HG03045 (cell line): ENCODE results near the gene TOMM20L.
A peak's percentile ranks its signal among the peaks of the same experiment; 100 is the strongest.
"Not testable (repeated sequence)": the region's sequence is repeated elsewhere in the genome, so short reads cannot be mapped to it uniquely, and the experiment has no call there.

Experiments used
- ATAC-seq: cut with Tn5 transposase; IDR thresholded peaks from one replicate; pipeline ENCODE4 v1.9.1; 2021; ENCODE audit warnings: mild to moderate bottlenecking, moderate library complexity; ENCODE audit not compliant: unreplicated experiment

Gene TOMM20L

DNA sequence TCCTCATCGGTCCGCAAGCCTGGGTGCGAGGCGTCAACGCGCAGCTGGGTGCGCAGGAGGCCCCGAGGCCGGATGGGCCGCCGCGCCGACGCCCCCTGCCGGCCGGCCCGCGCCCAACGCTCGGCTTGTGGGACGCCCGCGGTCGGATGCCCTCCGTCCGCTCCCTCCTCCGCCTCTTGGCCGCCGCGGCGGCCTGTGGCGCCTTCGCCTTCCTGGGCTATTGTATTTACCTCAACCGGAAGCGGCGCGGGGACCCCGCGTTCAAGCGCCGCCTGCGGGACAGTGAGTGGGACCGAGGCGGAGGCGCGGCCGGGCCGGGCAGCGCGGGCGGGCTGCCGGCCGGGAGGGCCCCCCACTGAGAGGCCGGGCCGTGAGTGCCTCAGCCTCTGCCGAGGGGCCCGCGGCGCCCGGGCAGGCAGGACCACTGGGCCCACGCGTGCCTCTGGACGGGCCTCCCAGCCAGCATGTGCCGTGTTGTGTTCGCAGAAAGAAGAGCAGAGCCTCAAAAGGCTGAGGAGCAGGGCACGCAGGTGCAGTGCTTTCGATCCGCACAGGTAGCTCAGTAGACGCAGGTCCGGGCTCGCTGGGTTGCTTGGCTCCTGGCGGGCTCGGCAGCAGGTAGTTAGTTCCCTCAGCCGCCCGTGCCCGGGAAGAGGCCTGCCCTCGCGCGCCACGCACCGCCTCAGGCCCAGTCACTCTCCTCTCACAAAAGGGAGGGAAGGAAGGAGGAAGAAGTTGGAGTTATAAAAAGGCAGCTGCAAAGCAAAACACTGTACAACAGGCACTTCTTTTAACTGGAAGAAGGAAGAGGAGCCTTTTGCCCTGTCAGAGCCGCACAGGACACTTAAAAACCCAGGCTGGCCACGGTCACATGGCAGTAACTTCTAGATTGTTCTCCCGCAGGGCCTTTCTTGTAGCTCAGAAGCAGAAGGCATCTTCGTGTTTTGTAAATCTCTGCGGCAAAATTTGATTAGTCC lies at the start of gene TOMM20L:
Gene TOMM20L (plus strand): TSS at position 119 of the 977 bp plus-strand sequence. CDS start 28 bp downstream, at position 147.
- ATAC-seq = peak; percentile 89

DNA sequence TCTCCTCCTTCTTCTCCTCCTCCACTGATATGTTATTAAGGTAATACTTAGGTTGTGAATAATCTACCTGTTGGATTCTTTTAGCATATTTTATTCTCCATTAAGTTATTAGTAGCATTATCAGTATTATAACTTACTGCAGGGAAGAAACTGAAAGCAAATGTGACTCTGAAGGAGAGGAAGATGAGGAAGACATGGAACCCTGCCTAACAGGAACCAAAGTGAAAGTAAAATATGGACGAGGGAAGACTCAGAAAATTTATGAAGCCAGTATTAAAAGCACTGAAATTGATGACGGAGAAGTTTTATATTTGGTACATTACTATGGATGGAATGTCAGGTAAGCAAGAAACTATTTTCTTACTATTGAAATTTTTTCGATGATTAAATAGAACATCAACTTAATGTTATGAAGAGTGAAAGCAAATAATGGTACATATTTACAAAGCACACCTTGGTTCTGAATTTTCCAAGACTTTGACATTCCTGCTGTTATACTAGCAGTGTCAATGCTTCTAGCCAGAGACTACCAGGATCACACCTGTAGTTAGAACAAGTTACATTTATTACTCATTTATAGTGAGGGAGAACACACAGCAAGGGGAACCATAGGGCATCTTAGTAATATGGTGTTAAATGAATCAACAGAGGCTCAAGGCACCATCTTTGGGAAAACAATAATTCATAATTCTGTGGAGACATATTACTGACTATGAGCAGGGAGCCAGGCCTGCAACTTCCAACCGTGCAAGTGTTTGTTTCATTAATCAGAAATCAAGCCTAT lies 42.0 kb upstream of the TOMM20L start:
- ATAC-seq = no peak

DNA sequence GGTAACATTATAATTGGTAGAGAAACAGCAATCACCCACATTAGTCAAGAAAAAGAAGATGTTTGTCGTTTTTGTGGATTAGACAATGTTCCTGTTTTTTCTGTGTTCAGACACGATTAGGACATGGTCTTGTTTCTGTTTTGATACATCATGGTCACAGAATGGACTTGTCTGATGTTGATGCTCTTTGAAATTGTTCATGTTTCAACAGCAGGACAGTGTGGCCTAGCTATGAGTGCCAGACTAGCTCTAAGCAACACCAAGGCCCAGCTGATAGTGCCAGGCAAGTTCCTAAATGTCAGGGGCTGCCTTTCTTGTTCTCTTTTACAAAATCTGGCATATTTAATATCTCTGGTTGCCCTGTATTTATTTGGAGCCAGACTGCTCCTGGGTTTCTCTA lies 40.9 kb upstream of the TOMM20L start:
- ATAC-seq = no peak

DNA sequence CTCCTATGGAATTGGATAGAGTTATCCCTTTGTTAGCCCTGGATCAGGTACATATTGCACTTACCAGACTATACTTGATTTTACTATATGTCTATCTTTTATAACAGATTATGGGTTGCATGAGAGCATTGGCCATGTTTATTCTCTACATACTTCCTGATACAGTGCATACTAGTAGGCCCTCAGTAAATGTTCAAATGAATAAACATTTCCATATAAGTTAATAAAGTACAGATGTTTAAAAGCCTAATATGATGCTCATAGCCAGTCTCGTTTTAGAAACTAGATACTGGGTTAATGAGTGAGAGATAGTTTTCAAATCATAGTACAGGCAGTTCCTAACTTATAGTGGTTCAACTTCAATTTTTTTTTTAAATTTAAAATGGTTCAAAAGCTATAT lies 39.5 kb upstream of the TOMM20L start:
- no peak for ATAC-seq

DNA sequence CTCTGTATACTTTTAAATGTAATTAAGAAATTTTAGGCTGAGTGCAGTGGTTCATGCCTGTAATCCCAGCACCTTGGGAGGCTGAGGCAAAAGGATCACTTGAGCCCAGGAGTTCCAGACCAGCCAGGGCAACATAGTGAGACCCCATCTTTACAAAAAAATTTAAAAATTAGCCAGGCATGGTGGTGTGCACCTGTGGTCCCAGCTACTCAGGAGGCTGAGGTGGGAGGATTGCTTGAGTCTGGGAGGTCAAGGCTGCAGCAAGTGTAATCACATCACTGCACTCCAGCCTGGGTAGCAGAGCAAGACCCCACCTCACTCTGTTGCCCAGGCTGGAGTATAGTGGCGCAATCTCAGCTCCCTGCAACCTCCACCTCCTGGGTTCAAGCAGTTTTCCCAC lies 33.5 kb upstream of the TOMM20L start:
- not testable (repeated sequence) for ATAC-seq

DNA sequence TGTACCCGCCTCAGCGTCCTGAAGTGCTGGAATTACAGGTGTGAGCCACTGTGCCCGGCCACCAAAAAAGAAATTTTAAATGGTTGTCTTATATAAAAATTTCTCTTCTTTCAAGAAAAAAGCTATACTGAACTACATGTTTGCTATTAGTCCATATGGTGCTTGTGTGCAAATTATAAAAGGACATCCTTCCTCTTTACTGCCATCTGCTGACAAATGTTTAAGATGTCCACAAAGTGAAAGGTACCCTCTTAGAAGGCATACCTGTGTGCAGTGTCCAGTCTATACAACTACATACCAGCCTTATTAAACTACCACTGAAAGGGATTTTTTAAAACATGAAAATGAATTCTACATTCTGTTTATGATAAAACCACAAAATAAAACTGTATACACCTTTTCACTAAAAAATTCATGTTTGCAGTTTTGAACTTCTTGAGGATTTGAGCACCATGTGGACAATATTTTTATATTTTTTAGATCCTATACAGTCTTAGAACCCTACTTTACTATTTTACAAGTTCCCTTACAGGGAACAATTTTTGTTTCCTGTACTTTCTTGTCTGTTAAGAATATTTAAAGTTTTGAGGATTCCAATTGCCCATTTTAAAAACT lies 32.8 kb upstream of the TOMM20L start:
- ATAC-seq = no peak

DNA sequence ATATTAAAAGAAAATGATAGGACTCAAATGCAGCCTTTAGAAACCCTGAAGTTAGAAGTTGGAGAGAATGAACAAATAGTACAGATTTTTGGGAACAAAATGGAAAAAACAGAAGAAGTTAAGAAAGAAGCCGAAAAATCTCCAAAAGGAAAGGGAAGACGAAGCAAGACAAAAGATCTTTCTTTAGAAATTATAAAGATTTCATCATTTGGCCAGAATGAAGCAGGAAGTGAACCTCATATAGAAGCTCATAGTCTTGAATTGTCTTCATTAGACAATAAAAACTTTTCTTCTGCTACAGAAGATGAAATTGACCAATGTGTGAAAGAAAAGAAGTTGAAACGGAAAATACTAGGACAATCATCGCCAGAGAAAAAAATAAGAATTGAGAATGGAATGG lies 31.4 kb upstream of the TOMM20L start:
- ATAC-seq = no peak

DNA sequence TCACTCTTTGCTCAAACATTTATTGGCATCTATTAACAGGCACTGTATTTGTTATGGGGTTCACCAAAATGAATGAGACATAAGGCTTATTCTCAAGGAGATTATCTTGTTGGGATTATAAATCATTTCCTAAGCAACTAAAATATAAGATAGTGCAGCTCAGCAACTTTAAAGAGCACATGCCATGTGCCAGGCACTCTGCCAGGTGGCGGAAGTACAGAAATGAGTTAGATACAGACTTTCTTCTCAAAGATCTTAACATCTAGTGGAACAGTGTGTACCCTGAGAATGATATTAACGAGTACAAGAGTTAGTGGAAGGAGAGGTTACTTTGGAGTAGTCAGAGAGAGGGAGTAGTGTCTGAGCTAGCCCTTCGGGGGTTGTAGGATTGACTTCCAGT lies 28.4 kb upstream of the TOMM20L start:
- no peak for ATAC-seq

DNA sequence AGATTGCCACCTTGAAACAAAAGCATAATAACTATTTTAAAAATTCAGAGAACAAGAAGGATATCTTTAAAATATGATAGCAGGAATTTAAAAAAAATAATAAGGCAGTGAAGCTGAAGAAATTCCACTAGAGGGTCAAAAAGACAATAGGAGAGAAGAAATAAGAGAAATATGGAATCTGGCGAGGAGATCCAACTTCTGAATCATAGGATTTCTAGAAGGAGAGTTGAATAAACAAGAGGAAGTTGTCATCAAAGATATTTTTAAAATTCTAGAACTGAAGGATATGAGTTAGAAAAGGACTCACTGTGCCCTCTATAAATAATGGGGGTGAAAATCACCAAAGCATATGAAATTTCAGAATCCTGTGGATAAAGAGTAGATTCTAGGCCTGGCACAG lies 26.8 kb upstream of the TOMM20L start:
- no peak for ATAC-seq

DNA sequence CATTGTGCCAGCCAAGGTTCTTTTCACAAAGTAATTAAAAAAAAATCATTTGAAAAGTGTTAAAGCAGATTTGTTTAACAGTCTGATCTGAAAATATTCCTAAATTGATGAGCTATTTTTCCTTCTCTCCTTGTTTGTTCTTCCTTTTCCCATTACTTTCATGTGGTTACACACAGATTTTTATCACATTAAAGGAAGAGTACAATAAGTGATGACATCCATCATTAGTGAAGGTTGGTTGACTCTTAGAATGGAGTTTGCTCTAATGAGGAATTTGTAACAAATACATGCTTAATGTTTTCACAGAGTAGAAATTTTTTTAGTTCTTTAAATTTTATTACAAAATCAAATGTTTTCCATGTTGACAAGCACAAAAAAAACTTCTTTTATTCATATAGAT lies 18.9 kb upstream of the TOMM20L start:
- ATAC-seq = no peak

DNA sequence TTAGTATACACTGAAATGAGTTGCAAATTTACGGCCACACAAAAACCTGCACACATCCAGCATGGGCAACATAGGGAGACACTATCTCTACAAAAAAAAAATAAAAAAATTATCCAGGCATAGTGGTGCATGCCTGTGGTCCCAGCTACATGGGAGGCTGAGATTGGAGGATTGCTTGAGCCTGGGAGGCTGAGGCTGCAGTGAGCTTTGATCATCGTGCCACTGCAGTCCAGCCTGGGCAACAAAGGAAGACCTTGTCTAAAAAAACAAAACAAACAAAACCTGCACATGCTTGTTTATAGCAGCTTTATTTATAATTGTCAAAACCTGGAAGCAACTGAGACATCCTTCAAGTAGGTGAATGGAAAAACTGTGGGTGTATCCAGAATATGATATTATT lies 4.9 kb upstream of the TOMM20L start:
- ATAC-seq = no peak

DNA sequence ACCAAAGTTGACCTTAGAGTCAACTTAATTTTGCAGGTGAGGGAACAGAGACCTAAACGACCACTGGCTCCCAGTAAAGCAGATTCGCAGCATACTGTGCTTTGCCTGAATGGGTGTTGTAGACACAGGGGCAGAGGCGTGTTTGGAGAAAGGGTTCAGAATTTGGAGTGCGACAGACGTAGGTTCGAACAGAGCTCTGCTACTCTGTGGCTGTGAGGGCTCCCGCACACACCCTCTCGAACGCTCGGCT lies 243 bp upstream of the TOMM20L start:
- ATAC-seq = no peak

DNA sequence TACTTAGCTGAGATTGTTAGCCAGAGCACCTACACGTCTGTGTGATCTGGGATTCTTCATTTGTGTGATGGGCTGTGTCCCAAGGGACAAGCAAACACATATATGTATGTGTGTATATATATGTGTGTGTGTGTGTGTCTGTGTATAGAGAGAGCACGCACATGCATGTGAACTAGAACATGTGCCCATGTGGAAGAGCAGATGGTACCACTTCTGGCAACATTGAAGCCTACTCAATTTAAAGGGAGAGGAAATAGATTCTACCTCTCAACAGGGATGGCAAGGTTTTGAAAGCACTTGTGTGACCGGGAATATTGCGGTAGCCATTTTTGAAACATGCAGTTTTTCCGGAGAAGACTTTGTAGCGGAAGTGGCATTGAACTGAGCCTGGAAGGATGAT lies 1.4 kb downstream of the TOMM20L start:
- ATAC-seq = no peak

DNA sequence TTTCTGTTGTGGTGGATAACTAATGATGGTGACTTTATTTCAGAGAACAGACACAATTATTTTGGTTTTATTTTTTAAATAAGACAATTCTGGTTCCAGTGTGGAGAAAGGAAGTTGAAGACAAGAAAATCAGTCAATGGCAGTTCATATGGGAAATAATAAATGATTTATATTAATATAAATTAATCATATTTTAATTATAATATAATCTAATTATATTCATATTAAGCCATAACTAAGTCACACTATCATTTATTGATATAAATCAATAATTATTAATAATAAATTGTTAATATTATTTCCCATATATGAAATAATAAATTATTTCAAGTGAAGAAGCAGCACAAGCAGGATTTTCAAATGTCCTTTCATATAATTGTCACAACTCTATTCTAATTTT lies 2.8 kb downstream of the TOMM20L start:
- no peak for ATAC-seq

DNA sequence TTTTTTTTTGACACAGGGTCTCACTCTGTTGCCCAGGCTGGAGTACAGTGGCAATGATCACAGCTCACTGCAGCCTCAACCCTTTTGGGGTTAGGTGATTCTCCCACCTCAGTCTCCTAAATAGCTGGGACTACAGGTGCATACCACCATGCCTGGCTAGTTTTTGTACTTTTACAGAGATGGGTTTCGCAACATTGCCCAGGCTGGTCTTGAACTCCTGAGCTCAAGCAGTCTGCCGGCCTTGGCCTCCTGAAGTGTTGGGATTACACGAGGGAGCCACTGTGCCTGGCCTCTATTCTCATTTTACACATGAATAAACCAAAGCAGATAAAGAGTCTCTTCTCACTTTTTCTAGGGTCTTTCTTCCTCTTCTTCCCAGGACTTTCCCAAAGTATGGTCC lies 3.2 kb downstream of the TOMM20L start:
- no peak for ATAC-seq

DNA sequence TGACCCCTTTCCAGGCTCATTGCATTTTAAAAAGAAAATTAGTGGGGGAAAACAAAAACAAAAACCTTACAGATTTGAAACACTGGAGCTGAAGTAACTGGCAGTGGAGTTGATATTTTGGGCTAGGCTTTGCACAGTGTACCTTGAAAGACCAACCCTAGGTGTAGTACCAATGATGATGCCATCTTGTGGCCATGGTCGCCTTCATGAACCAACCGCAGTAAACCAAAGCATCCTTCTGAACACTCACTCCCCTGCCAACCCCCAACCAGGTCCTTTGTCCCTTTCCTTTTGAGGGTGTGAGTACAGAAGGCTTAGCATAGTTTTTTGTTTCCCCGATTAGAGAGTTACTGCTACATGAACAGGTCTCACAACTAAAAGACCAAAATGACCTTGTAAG lies 5.9 kb downstream of the TOMM20L start:
- ATAC-seq = no peak

DNA sequence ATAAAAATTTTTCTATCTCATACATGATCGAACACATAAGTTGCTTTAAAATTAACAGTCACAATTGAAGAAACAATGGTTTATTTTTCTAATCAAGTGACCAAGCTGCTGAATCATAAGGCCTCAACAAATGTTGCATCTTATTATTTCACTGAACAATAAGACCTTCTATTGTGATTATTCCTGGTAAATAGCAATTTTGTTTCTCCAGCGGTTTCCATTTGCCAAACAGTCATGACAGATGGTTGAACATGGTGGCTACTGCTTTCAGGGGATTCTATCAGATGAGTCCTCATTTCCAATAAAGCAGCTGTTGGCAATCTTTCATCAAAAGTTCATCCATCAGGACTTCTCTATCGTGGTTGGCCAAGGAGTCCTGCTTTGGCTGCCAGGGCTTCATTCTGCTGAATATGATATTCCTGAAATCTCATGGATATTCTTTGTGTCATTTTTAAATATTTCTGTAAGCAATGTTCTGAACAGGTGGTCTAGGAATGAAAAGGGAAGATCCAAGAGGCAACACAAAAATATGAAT lies 13.0 kb downstream of the TOMM20L start:
- ATAC-seq = no peak

DNA sequence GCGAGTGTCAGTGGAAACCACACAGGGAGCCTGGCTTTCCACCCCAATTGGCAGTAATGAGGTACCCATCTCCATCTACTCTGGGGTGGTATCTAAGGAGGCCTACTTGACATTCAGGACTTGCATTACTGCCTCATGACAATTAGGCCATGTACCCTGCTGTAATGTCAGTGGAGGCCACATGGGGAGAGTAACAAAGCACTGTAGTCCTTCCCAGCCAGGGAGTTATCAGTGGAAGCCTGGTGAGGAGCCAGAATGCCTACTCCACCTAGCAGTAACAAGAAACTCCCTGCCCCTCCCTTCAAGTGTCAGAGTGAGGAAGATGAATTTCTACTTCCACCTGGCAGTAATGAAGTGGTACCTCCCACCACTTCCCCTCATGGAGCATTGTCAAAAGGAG lies 19.1 kb downstream of the TOMM20L start:
- no peak for ATAC-seq

DNA sequence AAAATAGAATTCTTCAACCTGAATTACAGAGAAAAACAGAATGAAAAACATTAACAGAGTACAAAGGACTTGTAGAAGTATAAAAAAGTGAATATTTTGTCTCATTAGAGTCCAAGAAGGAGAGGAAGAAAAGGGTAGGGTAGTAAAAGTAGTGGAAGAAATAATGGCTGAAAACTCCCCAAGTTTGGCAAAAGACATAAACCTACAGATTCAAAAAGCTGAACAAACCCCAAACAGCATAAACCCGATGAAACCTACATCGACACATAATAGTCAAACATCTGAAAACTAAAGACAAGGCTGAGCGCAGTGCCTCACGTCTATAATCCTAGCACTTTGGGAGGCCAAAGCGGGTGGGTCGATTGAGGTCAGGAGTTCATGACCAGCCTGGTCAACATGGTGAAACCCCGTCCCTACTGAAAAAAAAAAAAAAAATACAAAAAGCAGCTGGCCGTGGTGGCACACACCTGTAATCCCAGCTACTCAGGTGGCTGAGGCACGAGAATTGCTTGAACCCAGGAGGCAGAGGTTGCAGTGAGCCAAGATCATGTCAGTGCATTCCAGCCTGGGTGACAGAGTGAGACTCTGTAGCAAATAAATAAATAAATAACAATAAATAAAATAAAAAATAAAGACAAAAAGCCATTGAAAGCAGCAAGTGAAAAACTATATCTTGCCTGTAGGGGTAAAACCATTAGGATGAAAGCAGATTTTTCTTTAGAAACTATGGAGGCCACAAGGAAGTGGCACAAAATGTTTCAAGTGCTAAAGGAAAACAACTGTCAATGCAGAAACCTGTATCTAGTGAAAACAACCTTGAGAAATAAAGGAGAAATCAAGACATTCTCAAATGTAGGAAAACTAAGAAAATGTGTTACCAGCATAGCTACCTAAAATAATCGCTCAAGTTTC lies 20.2 kb downstream of the TOMM20L start:
- ATAC-seq = no peak

DNA sequence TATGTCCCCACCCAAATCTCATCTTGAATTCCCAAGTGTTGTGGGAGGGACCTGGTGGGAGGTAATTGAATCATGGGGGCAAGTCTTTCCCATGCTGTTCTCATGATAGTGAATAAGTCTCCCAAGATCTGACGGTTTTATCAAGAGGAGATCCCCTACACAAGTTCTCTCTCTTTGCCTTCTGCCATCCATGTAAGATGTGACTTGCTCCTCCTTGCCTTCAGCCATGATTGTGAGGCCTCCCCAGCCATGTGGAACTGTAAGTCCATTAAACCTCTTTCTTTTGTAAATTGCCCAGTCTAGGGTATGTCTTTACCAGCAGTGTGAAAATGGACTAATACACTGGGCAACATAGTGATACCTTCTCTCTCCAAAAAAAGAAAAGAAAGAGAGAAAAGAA lies 21.2 kb downstream of the TOMM20L start:
- ATAC-seq = not testable (repeated sequence)
